ENCODE data around the gene CLDN19.

DNA sequence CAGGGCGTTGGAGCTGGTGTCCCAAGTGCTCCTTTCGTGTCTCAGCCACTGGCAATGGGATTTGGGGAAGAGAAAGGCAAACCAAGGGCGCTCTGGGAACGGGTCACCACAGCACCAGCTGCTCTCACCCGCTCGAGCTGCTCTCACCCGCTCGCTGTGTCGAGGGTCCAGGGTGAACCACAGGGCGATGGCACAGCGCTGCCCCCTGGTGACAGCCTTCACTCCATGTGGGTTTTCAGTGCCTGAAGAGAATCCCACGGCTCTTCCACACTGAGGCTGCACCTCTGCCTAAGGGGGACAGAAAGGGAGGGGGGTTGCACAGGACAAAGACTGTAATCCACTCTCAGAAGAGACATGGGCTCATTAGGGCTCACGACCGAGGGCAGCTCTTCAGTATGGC, 7.1 kb upstream of the CLDN19 start:
- TF ChIP-seq, protein P1, sequence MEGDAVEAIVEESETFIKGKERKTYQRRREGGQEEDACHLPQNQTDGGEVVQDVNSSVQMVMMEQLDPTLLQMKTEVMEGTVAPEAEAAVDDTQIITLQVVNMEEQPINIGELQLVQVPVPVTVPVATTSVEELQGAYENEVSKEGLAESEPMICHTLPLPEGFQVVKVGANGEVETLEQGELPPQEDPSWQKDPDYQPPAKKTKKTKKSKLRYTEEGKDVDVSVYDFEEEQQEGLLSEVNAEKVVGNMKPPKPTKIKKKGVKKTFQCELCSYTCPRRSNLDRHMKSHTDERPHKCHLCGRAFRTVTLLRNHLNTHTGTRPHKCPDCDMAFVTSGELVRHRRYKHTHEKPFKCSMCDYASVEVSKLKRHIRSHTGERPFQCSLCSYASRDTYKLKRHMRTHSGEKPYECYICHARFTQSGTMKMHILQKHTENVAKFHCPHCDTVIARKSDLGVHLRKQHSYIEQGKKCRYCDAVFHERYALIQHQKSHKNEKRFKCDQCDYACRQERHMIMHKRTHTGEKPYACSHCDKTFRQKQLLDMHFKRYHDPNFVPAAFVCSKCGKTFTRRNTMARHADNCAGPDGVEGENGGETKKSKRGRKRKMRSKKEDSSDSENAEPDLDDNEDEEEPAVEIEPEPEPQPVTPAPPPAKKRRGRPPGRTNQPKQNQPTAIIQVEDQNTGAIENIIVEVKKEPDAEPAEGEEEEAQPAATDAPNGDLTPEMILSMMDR (IDR thresholded peaks at IDR 0.05) = peak in 2 of 3 donors; percentile 33 to 51
- no peak for TF ChIP-seq POLR2A (IDR thresholded peaks at IDR 0.05)
